Mammary epithelial cell (primary cell): ENCODE results near the gene LPCAT3.

Experiments
- EZH2 ChIP-seq: IDR thresholded peaks from 2 replicates; pipeline ENCODE4 v1.6.1; 2012; ENCODE audit warnings: low read length, inconsistent platforms, borderline replicate concordance
- TF ChIP-seq, protein P1 (sequence below), 2 donors: IDR thresholded peaks in 1 of 2; conservative IDR thresholded peaks in 1 of 2; 2 replicates each; pipeline ENCODE4 v1.5.1; 2011 to 2012; ENCODE audit warnings: inconsistent platforms in 2 of 2, low read length in 2 of 2, mild to moderate bottlenecking in 2 of 2, control low read depth in 1 of 2, low read depth in 1 of 2; ENCODE audit not compliant: insufficient read depth in 1 of 2; ENCODE audit errors: extremely low read depth in 1 of 2

DNA sequence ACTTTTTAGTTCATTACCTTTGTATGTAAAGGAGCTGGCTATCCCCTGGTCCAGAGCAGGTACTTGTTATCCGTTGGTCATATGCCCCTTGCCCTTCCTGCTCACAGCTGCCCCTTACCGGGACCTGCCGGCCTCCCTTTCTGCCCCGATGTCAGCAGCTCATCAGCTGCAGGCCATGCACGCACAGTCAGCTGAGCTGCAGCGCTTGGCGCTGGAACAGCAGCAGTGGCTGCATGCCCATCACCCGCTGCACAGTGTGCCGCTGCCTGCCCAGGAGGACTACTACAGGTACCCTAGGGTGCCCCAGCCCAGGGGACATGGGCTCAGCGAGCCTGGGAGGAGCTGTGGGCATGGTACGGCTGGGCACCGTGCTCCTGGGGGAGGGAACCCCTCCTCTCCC lies 77.0 kb downstream of the LPCAT3 start:
- TF ChIP-seq, protein P1, sequence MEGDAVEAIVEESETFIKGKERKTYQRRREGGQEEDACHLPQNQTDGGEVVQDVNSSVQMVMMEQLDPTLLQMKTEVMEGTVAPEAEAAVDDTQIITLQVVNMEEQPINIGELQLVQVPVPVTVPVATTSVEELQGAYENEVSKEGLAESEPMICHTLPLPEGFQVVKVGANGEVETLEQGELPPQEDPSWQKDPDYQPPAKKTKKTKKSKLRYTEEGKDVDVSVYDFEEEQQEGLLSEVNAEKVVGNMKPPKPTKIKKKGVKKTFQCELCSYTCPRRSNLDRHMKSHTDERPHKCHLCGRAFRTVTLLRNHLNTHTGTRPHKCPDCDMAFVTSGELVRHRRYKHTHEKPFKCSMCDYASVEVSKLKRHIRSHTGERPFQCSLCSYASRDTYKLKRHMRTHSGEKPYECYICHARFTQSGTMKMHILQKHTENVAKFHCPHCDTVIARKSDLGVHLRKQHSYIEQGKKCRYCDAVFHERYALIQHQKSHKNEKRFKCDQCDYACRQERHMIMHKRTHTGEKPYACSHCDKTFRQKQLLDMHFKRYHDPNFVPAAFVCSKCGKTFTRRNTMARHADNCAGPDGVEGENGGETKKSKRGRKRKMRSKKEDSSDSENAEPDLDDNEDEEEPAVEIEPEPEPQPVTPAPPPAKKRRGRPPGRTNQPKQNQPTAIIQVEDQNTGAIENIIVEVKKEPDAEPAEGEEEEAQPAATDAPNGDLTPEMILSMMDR (conservative IDR thresholded peaks at IDR 0.05 in 1 of 2, IDR thresholded peaks at IDR 0.05 in 1 of 2; ENCODE audit: extremely low read depth in 1 of 2, insufficient read depth in 1 of 2, low read depth in 1 of 2, low read length in 2 of 2): no peak
- TF ChIP-seq EZH2: no peak
